SU-DHL-6 (cell line): ENCODE measurements around the gene EML6.

ENCODE experiments used
- H2AFZ ChIP-seq: fragments of 200-600 bp; sonication (generic); 2 replicates; pipeline ENCODE4 v1.6.1; 2014; ENCODE audit warnings: low read depth, mild to moderate bottlenecking, moderate library complexity, mixed read lengths, antibody characterized with exemption, low read length; ENCODE audit not compliant: severe bottlenecking
- H3F3A ChIP-seq: fragments of 200-600 bp; shearing (Covaris generic); 2 replicates; pipeline ENCODE4 v1.6.0; 2016; ENCODE audit warnings: antibody characterized with exemption, mild to moderate bottlenecking; ENCODE audit not compliant: insufficient read depth
- H3K27ac ChIP-seq: fragments of 200-600 bp; sonication (generic); 2 replicates; pipeline ENCODE4 v1.5.1; 2016; ENCODE audit warnings: low read depth, mild to moderate bottlenecking, low read length, moderate library complexity, mixed read lengths
- H3K27me3 ChIP-seq: fragments of 200-600 bp; sonication (generic), shearing (Covaris generic); 2 replicates; pipeline ENCODE4 v1.6.0; 2014; ENCODE audit warnings: mild to moderate bottlenecking, low read length
- H3K36me3 ChIP-seq: fragments of 200-600 bp; sonication (generic); 2 replicates; pipeline ENCODE4 v1.6.1; 2014; ENCODE audit warnings: mild to moderate bottlenecking, low read length, mixed read lengths
- H3K4me2 ChIP-seq: fragments of 300-600, 200-600 bp; shearing (Covaris generic), sonication (generic); 2 replicates; pipeline ENCODE4 v1.6.0; 2014; ENCODE audit warnings: low read length, low read depth, mild to moderate bottlenecking; ENCODE audit not compliant: poor library complexity, severe bottlenecking
- H3K4me3 ChIP-seq: fragments of 200-600 bp; sonication (generic); 2 replicates; pipeline ENCODE4 v1.5.1; 2014; ENCODE audit warnings: antibody characterized with exemption, low read length, mild to moderate bottlenecking, mixed read lengths; ENCODE audit not compliant: insufficient read depth, poor library complexity, severe bottlenecking
- H3K79me2 ChIP-seq: fragments of 200-600 bp; sonication (generic); 2 replicates; pipeline ENCODE4 v1.6.1; 2014; ENCODE audit warnings: mild to moderate bottlenecking, low read length, moderate library complexity; ENCODE audit not compliant: insufficient read depth
- H3K9ac ChIP-seq: fragments of 200-600 bp; sonication (generic); 2 replicates; pipeline ENCODE4 v1.7.0; 2014; ENCODE audit warnings: mild to moderate bottlenecking, low read length
- H3K9me2 ChIP-seq: fragments of 200-600 bp; sonication (generic); replicated peaks from 2 replicates; pipeline ENCODE4 v1.6.1; 2014; ENCODE audit warnings: low read length; ENCODE audit not compliant: insufficient read depth
- H3K9me3 ChIP-seq: fragments of 200-600 bp; sonication (generic); 2 replicates; pipeline ENCODE4 v1.6.1; 2014; ENCODE audit warnings: low read length, mixed read lengths; ENCODE audit not compliant: insufficient read depth
- H4K20me1 ChIP-seq: fragments of 200-600 bp; sonication (generic); 2 replicates; pipeline ENCODE4 v1.6.1; 2014; ENCODE audit warnings: low read depth, mild to moderate bottlenecking, antibody characterized with exemption, low read length, moderate library complexity, mixed read lengths
- EZH2phosphoT487 ChIP-seq: fragments of 200-600 bp; sonication (generic), shearing (Covaris generic); conservative IDR thresholded peaks from 2 replicates; pipeline ENCODE4 v1.6.1; 2018; ENCODE audit warnings: mild to moderate bottlenecking, antibody characterized with exemption, low read length, moderate library complexity, mixed read lengths
- TF ChIP-seq, protein P1 (sequence below): fragments of 200-600 bp; sonication (generic); IDR thresholded peaks from one replicate; pipeline ENCODE4 v1.5.1; 2017; ENCODE audit warnings: antibody characterized with exemption, mild to moderate bottlenecking, low read length, moderate library complexity; ENCODE audit not compliant: insufficient read depth, poor library complexity, severe bottlenecking

Gene EML6

DNA sequence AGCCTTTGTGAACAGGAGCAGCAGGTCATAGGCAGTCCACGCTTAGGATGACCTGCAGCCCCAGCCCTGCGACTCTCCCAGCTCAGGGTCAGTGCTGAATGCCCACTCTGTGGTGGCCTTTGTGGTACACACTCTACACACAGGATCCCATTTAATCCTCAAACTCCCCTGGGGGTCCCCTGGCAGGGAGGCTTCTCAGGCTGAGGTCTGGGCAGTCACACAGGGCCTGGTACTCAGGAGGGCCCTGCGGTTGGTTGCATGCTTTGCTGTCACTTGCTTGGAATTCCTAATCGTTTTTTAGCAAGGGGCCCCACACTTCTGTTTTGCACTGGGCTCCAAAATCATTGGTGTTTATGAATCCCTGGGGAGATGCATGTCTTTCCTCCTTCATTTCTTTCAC lies 113.0 kb downstream of the EML6 start:
- no peak for TF ChIP-seq EZH2phosphoT487
- TF ChIP-seq, protein P1, sequence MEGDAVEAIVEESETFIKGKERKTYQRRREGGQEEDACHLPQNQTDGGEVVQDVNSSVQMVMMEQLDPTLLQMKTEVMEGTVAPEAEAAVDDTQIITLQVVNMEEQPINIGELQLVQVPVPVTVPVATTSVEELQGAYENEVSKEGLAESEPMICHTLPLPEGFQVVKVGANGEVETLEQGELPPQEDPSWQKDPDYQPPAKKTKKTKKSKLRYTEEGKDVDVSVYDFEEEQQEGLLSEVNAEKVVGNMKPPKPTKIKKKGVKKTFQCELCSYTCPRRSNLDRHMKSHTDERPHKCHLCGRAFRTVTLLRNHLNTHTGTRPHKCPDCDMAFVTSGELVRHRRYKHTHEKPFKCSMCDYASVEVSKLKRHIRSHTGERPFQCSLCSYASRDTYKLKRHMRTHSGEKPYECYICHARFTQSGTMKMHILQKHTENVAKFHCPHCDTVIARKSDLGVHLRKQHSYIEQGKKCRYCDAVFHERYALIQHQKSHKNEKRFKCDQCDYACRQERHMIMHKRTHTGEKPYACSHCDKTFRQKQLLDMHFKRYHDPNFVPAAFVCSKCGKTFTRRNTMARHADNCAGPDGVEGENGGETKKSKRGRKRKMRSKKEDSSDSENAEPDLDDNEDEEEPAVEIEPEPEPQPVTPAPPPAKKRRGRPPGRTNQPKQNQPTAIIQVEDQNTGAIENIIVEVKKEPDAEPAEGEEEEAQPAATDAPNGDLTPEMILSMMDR = no peak
- Histone ChIP-seq H3F3A (no peaks in the 10 kb centered on the region; the same call in 1 of the 2 replicates), H3K9me2 (no peaks in the 10 kb centered on the region), H4K20me1 (no peaks in the 10 kb centered on the region), H2AFZ (no peak overlapping the region), H3K27ac (no peak overlapping the region), H3K27me3 (no peaks in the 10 kb centered on the region), H3K79me2 (no peaks in the 10 kb centered on the region), H3K4me3 (no peak overlapping the region), H3K9me3 (no peaks in the 10 kb centered on the region), H3K4me2 (no peak overlapping the region), H3K36me3 (no peaks in the 10 kb centered on the region), H3K9ac (no peak overlapping the region)

DNA sequence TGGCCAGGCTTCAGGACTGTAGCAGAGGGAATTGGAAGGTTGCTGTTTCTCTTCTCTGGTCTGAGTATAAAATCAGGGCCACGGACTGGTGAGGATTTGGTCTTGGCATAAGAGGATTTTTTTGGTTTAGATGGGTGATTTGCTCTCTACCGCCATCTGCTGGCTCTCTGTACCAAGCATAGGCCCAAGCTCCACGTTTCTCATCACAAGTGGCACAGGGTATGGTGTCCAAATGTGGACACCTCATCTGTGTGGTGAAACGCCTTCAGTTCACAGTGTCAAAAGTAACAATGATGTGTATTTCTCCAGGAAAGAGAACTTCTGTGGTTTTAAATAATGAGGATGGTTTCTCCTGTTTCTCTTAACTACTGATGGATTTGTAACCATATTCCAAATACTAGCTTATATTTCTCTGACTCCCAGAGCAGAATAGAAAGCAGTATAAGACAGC lies 115.1 kb downstream of the EML6 start:
- H3K27ac ChIP-seq = no peak overlapping the region
- H3K9ac ChIP-seq = no peak overlapping the region

DNA sequence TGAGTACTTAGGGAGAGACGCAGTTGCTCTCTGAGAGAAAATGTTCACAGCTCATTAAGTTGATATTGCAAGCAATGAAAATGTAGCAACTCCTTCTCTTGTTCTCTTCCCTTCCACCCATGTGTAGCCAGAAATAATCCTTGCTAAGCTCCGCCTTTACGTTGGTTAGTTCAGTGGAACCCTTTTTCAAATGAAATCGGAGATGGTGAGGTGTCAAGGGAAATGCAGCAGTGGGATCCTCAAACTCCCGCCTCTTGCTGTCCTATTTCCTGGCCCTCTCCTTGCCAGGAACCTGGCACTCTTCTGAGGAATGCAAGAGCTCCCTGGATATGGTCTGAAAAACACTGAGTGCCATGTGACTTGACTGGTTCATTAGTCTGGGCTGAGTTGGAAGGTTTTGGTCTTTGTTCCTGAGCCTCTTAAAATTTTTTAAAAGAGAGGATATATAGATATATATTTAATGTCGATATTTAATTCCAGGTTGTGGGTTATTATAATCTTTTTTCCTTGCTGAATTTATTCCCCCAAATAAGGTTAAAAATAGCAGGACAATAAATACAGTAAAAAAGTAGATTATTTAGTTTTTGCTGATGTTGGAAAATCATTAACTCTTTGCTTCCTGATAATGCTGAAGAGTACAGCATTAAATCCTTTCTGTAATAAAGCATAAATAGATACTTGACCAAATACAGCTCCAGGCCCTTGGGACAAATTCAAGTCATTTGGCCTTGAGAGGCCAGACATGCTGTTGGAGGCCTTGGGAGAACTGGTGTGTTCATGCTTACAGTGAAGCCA lies 116.2 kb downstream of the EML6 start:
- Histone ChIP-seq H2AFZ (no peak overlapping the region), H3K36me3 (no peaks in the 10 kb centered on the region), H3K27ac (no peak overlapping the region), H3K9me2 (no peaks in the 10 kb centered on the region), H3K9ac (no peak overlapping the region), H4K20me1 (no peaks in the 10 kb centered on the region), H3K27me3 (no peaks in the 10 kb centered on the region), H3K79me2 (no peaks in the 10 kb centered on the region), H3F3A (no peaks in the 10 kb centered on the region; the same call in 1 of the 2 replicates), H3K9me3 (no peaks in the 10 kb centered on the region), H3K4me2 (no peak overlapping the region), H3K4me3 (no peak overlapping the region)
- TF ChIP-seq EZH2phosphoT487 = no peak
- TF ChIP-seq, protein P1 = no peak

More for the DNA sequence above, 115.1 kb downstream of the EML6 start:
- H3K9me3 ChIP-seq = no peaks in the 10 kb centered on the region
- no peak for TF ChIP-seq EZH2phosphoT487
- TF ChIP-seq, protein P1 = peak; percentile 94
- H3K4me3 ChIP-seq = no peak overlapping the region
- H3K79me2 ChIP-seq = no peaks in the 10 kb centered on the region
- H3K27me3 ChIP-seq = no peaks in the 10 kb centered on the region
- no peaks in the 10 kb centered on the region for H3K9me2 ChIP-seq
- no peak overlapping the region for H3K4me2 ChIP-seq
- no peaks in the 10 kb centered on the region for H4K20me1 ChIP-seq
- H3F3A ChIP-seq = no peaks in the 10 kb centered on the region; the same call in 1 of the 2 replicates
- no peak overlapping the region for H2AFZ ChIP-seq
- no peaks in the 10 kb centered on the region for H3K36me3 ChIP-seq
